MCF 10A (cell line): ENCODE measurements around the gene PRKG1. TPM values are rescaled to one million over a fixed set of nuclear protein-coding genes. Genes with fewer than 3 reads are reported as not detected.

ENCODE experiments used
- BruUV-seq: library from RNA; stranded (reverse); fragments of 400-500 nt; replicated peaks from 2 replicates; lab custom pipeline; 2021; lab: Mats Ljungman, UMichigan
- CTCF ChIA-PET: fragments of 300-600 bp; sonication (Branson Sonifier 250); formaldehyde crosslinking; extraction: SDS; loops from one replicate; lab custom pipeline; 2021; ENCODE audit warnings: antibody characterized with exemption, inconsistent platforms; lab: Yijun Ruan, JAX
- POLR2A ChIA-PET: fragments of 300-600, 350-650 bp; sonication (Branson Sonifier 250); formaldehyde crosslinking; extraction: SDS; loops from one replicate; lab custom pipeline; 2020; ENCODE audit warnings: antibody characterized with exemption, inconsistent platforms; lab: Yijun Ruan, JAX
- DNase-seq: peaks from one replicate; pipeline ENCODE4 v3.0.0-alpha.2; 2018; ENCODE audit not compliant: unreplicated experiment
- H3K27ac Mint-ChIP-seq: one replicate; pipeline ENCODE4 v1.8.0; 2022; ENCODE audit warnings: mild to moderate bottlenecking, low read depth, mixed read lengths; ENCODE audit not compliant: unreplicated experiment
- H3K27me3 Mint-ChIP-seq: one replicate; pipeline ENCODE4 v1.8.0; 2022; ENCODE audit warnings: mixed read lengths; ENCODE audit not compliant: insufficient read depth, unreplicated experiment
- H3K36me3 Mint-ChIP-seq: one replicate; pipeline ENCODE4 v1.8.0; 2022; ENCODE audit warnings: mild to moderate bottlenecking, moderate library complexity, mixed read lengths; ENCODE audit not compliant: insufficient read depth, unreplicated experiment
- H3K4me1 Mint-ChIP-seq: one replicate; pipeline ENCODE4 v1.8.0; 2022; ENCODE audit warnings: mixed read lengths; ENCODE audit not compliant: insufficient read depth, unreplicated experiment
- H3K4me3 Mint-ChIP-seq: one replicate; pipeline ENCODE4 v1.8.0; 2022; ENCODE audit warnings: mild to moderate bottlenecking, moderate library complexity, mixed read lengths; ENCODE audit not compliant: unreplicated experiment
- H3K9me3 Mint-ChIP-seq: one replicate; pipeline ENCODE4 v1.8.0; 2022; ENCODE audit warnings: mixed read lengths; ENCODE audit not compliant: unreplicated experiment
- CTCF ChIP-seq: fragments of 200-600 bp; IDR thresholded peaks from one replicate; pipeline ENCODE4 v1.8.0; 2022; ENCODE audit warnings: antibody characterized with exemption, mild to moderate bottlenecking; ENCODE audit not compliant: unreplicated experiment
- intact Hi-C: fragments of 100-400 bp; cut with micrococcal nuclease; formaldehyde crosslinking; loops from 2 replicates; pipeline ENCODE4 v1.14.1; 2022
- total RNA-seq: library from RNA; stranded (reverse); gene quantifications from 2 replicates; pipeline ENCODE4 v1.2.3, GENCODE V29; 2022

The PRKG1 gene
- total RNA-seq, 1 experiment from 2014 or later, result 0.09 TPM

- Mint-ChIP-seq H3K27me3 (no peaks in the 10 kb centered on the region), H3K4me3 (no peak overlapping the region), H3K9me3 (no peaks in the 10 kb centered on the region), H3K27ac (no peak overlapping the region), H3K4me1 (no peaks in the 10 kb centered on the region), H3K36me3 (no peaks in the 10 kb centered on the region)
- ChIA-PET POLR2A (no interaction called here), CTCF (no interaction called here)
- BruUV-seq, result no TSS peak
- no peak for DNase-seq
- TF ChIP-seq CTCF, result no peak
- intact Hi-C loops, result no loop called here
Measured at GRCh38 chr10:51188008-51188407, 113.7 kb downstream of the PRKG1 start.

- H3K36me3 Mint-ChIP-seq, result no peaks in the 10 kb centered on the region
- no peak for TF ChIP-seq CTCF
- H3K27ac Mint-ChIP-seq, result no peak overlapping the region
- ChIA-PET POLR2A (no interaction called here), CTCF (no interaction called here)
- H3K4me3 Mint-ChIP-seq, result no peak overlapping the region
- intact Hi-C loops, result no loop called here
- H3K27me3 Mint-ChIP-seq, result no peaks in the 10 kb centered on the region
- no TSS peak for BruUV-seq
- no peaks in the 10 kb centered on the region for H3K4me1 Mint-ChIP-seq
- H3K9me3 Mint-ChIP-seq, result no peaks in the 10 kb centered on the region
- no peak for DNase-seq
Measured at GRCh38 chr10:51188866-51189265, 114.6 kb downstream of the PRKG1 start.

GRCh38 chr10:51196508-51197175 lies 122.4 kb downstream of the PRKG1 start:
- Mint-ChIP-seq H3K27me3 (peaks cover 15% of the 10 kb centered on the region), H3K27ac (no peak overlapping the region), H3K4me3 (no peak overlapping the region), H3K36me3 (no peaks in the 10 kb centered on the region), H3K9me3 (no peaks in the 10 kb centered on the region), H3K4me1 (no peaks in the 10 kb centered on the region)
- ChIA-PET CTCF (no interaction called here), POLR2A (no interaction called here)
- BruUV-seq, result no TSS peak
- TF ChIP-seq CTCF, result no peak
- DNase-seq, result no peak
- intact Hi-C loops, result no loop called here

DNA sequence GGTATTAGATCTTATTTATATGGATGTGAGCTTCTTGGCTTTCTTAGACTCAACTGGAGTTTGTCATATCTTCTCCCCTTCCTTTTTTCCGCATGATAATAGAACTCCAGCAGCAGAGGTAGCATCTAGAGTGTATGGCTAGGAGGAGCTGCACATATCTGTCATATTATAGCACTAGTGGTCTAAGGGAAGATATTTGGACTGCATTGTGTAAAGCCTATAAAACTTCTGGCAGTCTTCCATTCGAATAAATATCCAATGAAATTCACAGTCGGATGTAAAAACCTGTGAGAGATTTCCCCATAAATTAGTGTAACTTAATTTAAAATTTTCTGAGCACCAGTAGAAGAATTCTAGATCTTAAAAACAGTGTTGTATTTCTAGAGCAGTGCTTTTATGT lies 123.9 kb downstream of the PRKG1 start:
- no peak overlapping the region for H3K4me3 Mint-ChIP-seq
- TF ChIP-seq CTCF, result no peak
- no peak overlapping the region for H3K27ac Mint-ChIP-seq
- intact Hi-C loops, result no loop called here
- no peaks in the 10 kb centered on the region for H3K36me3 Mint-ChIP-seq
- DNase-seq, result no peak
- ChIA-PET CTCF (interaction anchor here (0.6 kb wide), 2 partner anchors 191 to 194 kb away, joined by 3 read pairs; no protein-coding TSS in a partner anchor), POLR2A (no interaction called here)
- H3K9me3 Mint-ChIP-seq, result no peaks in the 10 kb centered on the region
- BruUV-seq, result no TSS peak
- H3K4me1 Mint-ChIP-seq, result no peaks in the 10 kb centered on the region
- peaks cover 15% of the 10 kb centered on the region for H3K27me3 Mint-ChIP-seq
